Measurements from ENCODE around the gene GJA5.

DNA sequence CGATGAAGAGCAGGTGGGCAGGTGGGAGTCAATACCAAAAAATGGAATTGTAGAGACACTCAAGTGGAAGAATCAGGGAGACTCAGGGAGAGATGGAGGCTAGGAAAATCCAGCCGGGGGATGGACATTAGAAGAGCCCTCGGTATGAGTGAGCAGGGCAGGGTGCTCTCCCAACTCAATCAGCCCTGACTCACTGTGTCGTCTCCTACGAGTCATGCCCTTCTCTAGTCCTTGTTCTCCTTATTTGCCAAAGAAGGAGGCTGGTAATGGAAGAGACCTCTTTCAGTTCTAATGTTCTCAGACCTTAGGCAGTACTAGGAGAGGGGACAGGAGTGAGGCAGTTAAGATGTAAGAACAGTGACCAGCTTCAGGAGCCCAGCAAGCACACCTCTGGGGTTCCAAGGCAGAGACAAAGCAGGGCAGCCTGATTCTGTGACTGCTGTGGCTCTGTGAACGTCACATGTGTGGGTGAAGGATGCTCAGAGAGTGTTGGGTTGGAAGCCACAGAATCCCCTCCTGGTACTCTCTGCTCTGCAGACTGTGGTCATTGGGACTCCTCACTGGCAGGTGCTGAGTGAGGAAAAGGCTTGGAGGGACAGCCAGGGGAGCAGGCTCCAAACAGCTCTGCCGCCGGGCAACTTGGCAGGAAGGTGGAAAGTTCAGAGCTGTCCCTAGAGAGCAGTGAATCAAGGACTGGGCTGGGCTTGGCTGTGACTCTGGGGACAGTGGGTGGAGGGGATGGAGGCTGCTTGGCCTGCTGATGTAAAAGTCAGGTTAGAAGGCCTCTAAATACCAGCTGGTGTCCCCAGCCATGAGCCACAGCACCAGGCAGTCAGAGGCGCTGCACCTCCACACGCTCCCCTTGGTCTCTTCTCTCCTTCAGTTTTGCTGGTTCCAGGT lies 11.1 kb upstream of the GJA5 start:
- TF ChIP-seq TCF12 (IDR thresholded peaks at IDR 0.05; ENCODE audit: low read depth) (no peak), EGR1 (IDR thresholded peaks at IDR 0.05) (no peak), CREB1 (IDR thresholded peaks at IDR 0.05; ENCODE audit: low read depth) (no peak), ZBTB7A (IDR thresholded peaks at IDR 0.05; ENCODE audit: low read depth) (no peak), CEBPB (IDR thresholded peaks at IDR 0.05) (no peak), FOXM1 (IDR thresholded peaks at IDR 0.05; ENCODE audit: borderline replicate concordance, low read depth) (no peak), TAF1 (IDR thresholded peaks at IDR 0.05; ENCODE audit: low read depth) (no peak), EP300 (IDR thresholded peaks at IDR 0.05; ENCODE audit: borderline replicate concordance) (no peak), NFIC (IDR thresholded peaks at IDR 0.05) (no peak)
- TF ChIP-seq, protein P1, sequence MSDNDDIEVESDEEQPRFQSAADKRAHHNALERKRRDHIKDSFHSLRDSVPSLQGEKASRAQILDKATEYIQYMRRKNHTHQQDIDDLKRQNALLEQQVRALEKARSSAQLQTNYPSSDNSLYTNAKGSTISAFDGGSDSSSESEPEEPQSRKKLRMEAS (IDR thresholded peaks at IDR 0.05) = no peak
- TF ChIP-seq, protein P2, sequence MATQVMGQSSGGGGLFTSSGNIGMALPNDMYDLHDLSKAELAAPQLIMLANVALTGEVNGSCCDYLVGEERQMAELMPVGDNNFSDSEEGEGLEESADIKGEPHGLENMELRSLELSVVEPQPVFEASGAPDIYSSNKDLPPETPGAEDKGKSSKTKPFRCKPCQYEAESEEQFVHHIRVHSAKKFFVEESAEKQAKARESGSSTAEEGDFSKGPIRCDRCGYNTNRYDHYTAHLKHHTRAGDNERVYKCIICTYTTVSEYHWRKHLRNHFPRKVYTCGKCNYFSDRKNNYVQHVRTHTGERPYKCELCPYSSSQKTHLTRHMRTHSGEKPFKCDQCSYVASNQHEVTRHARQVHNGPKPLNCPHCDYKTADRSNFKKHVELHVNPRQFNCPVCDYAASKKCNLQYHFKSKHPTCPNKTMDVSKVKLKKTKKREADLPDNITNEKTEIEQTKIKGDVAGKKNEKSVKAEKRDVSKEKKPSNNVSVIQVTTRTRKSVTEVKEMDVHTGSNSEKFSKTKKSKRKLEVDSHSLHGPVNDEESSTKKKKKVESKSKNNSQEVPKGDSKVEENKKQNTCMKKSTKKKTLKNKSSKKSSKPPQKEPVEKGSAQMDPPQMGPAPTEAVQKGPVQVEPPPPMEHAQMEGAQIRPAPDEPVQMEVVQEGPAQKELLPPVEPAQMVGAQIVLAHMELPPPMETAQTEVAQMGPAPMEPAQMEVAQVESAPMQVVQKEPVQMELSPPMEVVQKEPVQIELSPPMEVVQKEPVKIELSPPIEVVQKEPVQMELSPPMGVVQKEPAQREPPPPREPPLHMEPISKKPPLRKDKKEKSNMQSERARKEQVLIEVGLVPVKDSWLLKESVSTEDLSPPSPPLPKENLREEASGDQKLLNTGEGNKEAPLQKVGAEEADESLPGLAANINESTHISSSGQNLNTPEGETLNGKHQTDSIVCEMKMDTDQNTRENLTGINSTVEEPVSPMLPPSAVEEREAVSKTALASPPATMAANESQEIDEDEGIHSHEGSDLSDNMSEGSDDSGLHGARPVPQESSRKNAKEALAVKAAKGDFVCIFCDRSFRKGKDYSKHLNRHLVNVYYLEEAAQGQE (IDR thresholded peaks at IDR 0.05; ENCODE audit: low read depth) = no peak

Data from Ishikawa (cell line).